Measurements from ENCODE around the gene MMRN2. TPM values are rescaled to one million over a fixed set of nuclear protein-coding genes. Genes with fewer than 3 reads are reported as not detected.

Gene MMRN2
- 0.73 to 1.6 TPM (median 0.98 TPM) in 5 replicates for total RNA-seq (2022; extraction: Qiagen RNA extraction)

GRCh38 chr10:86957471-86958115, at the start of gene MMRN2:
Gene MMRN2, minus strand, starts transcription at chr10:86957615. Its CDS starts 74 bp downstream, at chr10:86957541.

GRCh38 chr10:86968271-86968993, 11.0 kb upstream of the MMRN2 start, which contains the start of gene ADIRF:
Gene ADIRF, plus strand, starts transcription at chr10:86968482. Its CDS starts 63 bp downstream, at chr10:86968545.

GRCh38 chr10:86958116-86958900, 893 bp upstream of the MMRN2 start, which contains the start of gene SNCG:
Gene SNCG, plus strand, starts transcription at chr10:86958599. Its CDS starts 99 bp downstream, at chr10:86958698.

Other genes starting within 250 kb of the MMRN2 start
- 18.3 to 24.4 TPM (median 23.6 TPM) in 5 replicates for gene BMPR1A, start 201.0 kb downstream of the MMRN2 start, total RNA-seq (2022; extraction: Qiagen RNA extraction)
- 9.9 to 14.5 TPM (median 13.4 TPM) in 5 replicates for gene SNCG, start 984 bp upstream of the MMRN2 start, total RNA-seq (2022; extraction: Qiagen RNA extraction)
- gene ADIRF, start 10.9 kb upstream of the MMRN2 start, total RNA-seq (2022; extraction: Qiagen RNA extraction) = not detected in 5 replicates
- not detected in 5 replicates for gene FAM25A, start 62.7 kb upstream of the MMRN2 start, total RNA-seq (2022; extraction: Qiagen RNA extraction)
- 86.7 to 105 TPM (median 98.2 TPM) in 5 replicates for gene GLUD1, start 137.2 kb upstream of the MMRN2 start, total RNA-seq (2022; extraction: Qiagen RNA extraction)
- 22.9 to 26.7 TPM (median 25.3 TPM) in 5 replicates for gene SHLD2, start 137.6 kb upstream of the MMRN2 start, total RNA-seq (2022; extraction: Qiagen RNA extraction)

All from A549 treated with Mapracorat at 1 μM for 4 hours (cell line).